Astrocyte (in vitro differentiated cells and primary cell): ENCODE data around the gene AQP3.

Experiments
- EZH2 ChIP-seq: IDR thresholded peaks from 2 replicates; pipeline ENCODE4 v1.6.1; 2012; ENCODE audit warnings: mild to moderate bottlenecking, low read length, inconsistent platforms; ENCODE audit not compliant: insufficient read depth
- TF ChIP-seq, protein P1 (sequence below): IDR thresholded peaks from 2 replicates; pipeline ENCODE4 v1.5.1; 2011; ENCODE audit warnings: low read depth, mild to moderate bottlenecking, inconsistent platforms, low read length, moderate library complexity; ENCODE audit not compliant: insufficient read depth

DNA sequence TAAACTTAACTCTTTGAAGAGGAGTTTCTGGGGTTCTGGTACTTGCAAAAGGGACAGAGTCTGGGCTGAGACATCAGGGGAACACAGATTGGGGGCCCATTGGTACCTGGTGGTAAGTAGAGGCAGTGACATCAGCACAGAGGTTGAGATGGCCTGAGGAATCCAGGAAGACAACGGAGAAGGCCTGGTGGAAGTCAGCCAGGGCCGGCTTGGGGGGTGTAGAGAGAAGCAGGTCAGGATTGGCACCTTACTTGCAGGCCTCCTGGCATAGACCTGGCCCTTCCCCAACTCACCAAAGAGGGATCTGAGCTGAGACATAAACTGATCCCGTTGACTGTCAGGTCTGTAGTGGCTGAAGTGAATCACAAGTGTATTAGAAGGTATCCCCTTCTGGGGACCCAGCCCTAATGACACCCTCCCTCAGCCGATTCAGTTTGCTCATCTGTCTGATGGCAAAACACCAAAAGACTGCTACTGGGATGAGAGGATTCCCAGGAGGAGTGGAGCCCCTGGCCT, 20.9 kb upstream of the AQP3 start:
- no peak for TF ChIP-seq EZH2
- TF ChIP-seq, protein P1, sequence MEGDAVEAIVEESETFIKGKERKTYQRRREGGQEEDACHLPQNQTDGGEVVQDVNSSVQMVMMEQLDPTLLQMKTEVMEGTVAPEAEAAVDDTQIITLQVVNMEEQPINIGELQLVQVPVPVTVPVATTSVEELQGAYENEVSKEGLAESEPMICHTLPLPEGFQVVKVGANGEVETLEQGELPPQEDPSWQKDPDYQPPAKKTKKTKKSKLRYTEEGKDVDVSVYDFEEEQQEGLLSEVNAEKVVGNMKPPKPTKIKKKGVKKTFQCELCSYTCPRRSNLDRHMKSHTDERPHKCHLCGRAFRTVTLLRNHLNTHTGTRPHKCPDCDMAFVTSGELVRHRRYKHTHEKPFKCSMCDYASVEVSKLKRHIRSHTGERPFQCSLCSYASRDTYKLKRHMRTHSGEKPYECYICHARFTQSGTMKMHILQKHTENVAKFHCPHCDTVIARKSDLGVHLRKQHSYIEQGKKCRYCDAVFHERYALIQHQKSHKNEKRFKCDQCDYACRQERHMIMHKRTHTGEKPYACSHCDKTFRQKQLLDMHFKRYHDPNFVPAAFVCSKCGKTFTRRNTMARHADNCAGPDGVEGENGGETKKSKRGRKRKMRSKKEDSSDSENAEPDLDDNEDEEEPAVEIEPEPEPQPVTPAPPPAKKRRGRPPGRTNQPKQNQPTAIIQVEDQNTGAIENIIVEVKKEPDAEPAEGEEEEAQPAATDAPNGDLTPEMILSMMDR = no peak
